ENCODE results near the gene ARFGAP1. TPM values are rescaled to one million over a fixed set of nuclear protein-coding genes. Genes with fewer than 3 reads are reported as not detected.

ARFGAP1 gene
- total RNA-seq, 1 donor from 2014 or later: 67.0 TPM

- intact Hi-C loops (cut with DNase I): no loop called here
- Histone ChIP-seq H3K27me3 (no peaks in the 10 kb centered on the region), H3K9me3 (no peaks in the 10 kb centered on the region), H3K4me3 (peak overlapping the region; percentile 90), H3K36me3 (peaks cover 37% of the 10 kb centered on the region), H3K4me1 (peaks cover 18% of the 10 kb centered on the region), H3K27ac (no peak overlapping the region)
- no peak for TF ChIP-seq CTCF (IDR thresholded peaks at IDR 0.05)
- ATAC-seq (no peak), DNase-seq (no peak)
Observed at GRCh38 chr20:63274381-63275228, 2.0 kb downstream of the ARFGAP1 start.

DNA sequence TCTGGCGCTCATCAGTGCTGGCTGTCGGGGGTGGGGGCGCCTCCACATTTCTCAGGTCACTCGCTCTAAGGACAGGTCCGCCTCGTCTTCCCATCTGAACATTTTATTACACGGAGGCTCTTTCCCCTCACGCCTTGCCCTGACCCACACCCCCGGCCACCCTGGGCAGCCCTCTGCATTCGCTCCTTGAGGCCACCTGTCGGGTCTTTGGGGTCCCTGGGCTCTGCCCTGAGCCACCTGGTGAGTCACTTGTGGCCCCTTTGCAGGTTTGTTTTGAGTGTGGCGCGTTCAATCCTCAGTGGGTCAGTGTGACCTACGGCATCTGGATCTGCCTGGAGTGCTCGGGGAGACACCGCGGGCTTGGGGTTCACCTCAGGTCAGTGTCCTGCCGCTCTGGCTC, 3.2 kb downstream of the ARFGAP1 start:
- no peak for DNase-seq
- intact Hi-C loops (cut with DNase I): no loop called here
- peaks cover 49% of the 10 kb centered on the region for H3K36me3 ChIP-seq

DNA sequence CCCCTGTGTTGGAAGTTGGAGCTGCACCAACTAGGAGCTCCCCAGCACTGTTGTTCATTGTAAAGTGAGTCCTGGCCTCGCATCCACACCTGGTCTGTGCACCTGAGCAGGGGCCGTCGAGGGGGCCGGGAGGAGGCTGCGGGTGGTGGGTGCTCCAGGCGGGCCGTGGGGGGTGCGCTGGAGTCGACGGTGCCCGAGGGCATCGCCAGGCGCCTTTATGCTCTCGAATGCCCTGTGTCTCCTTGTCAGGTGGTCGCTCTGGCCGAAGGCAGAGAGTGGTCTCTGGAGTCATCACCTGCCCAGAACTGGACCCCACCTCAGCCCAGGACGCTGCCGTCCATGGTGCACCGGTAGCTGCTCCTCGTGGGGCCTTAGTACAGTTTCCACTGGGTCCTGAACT, 4.3 kb downstream of the ARFGAP1 start:
- intact Hi-C loops (cut with DNase I): no loop called here
- H3K4me3 ChIP-seq: no peak overlapping the region
- DNase-seq (no peak), ATAC-seq (no peak)
- H3K36me3 ChIP-seq: peaks cover 60% of the 10 kb centered on the region
- TF ChIP-seq CTCF (IDR thresholded peaks at IDR 0.05): no peak
- H3K4me1 ChIP-seq: peaks cover 18% of the 10 kb centered on the region
- H3K9me3 ChIP-seq: no peaks in the 10 kb centered on the region
- H3K27me3 ChIP-seq: no peaks in the 10 kb centered on the region
- H3K27ac ChIP-seq: no peak overlapping the region

More for the DNA sequence above, 3.2 kb downstream of the ARFGAP1 start:
- ATAC-seq: no peak
- H3K27ac ChIP-seq: no peak overlapping the region
- peaks cover 18% of the 10 kb centered on the region for H3K4me1 ChIP-seq
- no peak overlapping the region for H3K4me3 ChIP-seq
- no peaks in the 10 kb centered on the region for H3K27me3 ChIP-seq
- TF ChIP-seq CTCF (IDR thresholded peaks at IDR 0.05): no peak
- H3K9me3 ChIP-seq: no peaks in the 10 kb centered on the region

GRCh38 chr20:63277466-63278272, 5.1 kb downstream of the ARFGAP1 start:
- no peak overlapping the region for H3K27ac ChIP-seq
- peaks cover 68% of the 10 kb centered on the region for H3K36me3 ChIP-seq
- no peaks in the 10 kb centered on the region for H3K27me3 ChIP-seq
- no peaks in the 10 kb centered on the region for H3K9me3 ChIP-seq
- DNase-seq (no peak), ATAC-seq (no peak)
- peaks cover 18% of the 10 kb centered on the region for H3K4me1 ChIP-seq
- intact Hi-C loops (cut with DNase I): no loop called here
- H3K4me3 ChIP-seq: no peak overlapping the region
- TF ChIP-seq CTCF (IDR thresholded peaks at IDR 0.05): no peak

GRCh38 chr20:63278661-63279060, 6.0 kb downstream of the ARFGAP1 start:
- no peak for DNase-seq
- intact Hi-C loops (cut with DNase I): no loop called here
- no peak for TF ChIP-seq CTCF (IDR thresholded peaks at IDR 0.05)
- peaks cover 74% of the 10 kb centered on the region for H3K36me3 ChIP-seq
- H3K27me3 ChIP-seq: no peaks in the 10 kb centered on the region
- no peak overlapping the region for H3K4me3 ChIP-seq
- peaks cover 16% of the 10 kb centered on the region for H3K4me1 ChIP-seq
- H3K9me3 ChIP-seq: no peaks in the 10 kb centered on the region
- H3K27ac ChIP-seq: no peak overlapping the region
- ATAC-seq: no peak
